Measurements from ENCODE around the gene APOBEC4.
"Not testable (repeated sequence)": the region's sequence is repeated elsewhere in the genome, so short reads cannot be mapped to it uniquely, and the experiment has no call there.

APOBEC4 gene

GRCh38 chr1:183633676-183634343 lies 19.3 kb downstream of the APOBEC4 start:
- DNase-seq = no peak

- DNase-seq = no peak
These were observed 20.2 kb downstream of the APOBEC4 start for GRCh38 chr1:183632964-183633363.

- DNase-seq = no peak
These were observed 21.0 kb downstream of the APOBEC4 start for GRCh38 chr1:183632114-183632513.

GRCh38 chr1:183630748-183631147 lies 22.4 kb downstream of the APOBEC4 start:
- no peak for DNase-seq

GRCh38 chr1:183628537-183628936 lies 24.6 kb downstream of the APOBEC4 start:
- DNase-seq = no peak

- not testable (repeated sequence) for DNase-seq
These were observed 26.9 kb downstream of the APOBEC4 start for GRCh38 chr1:183626236-183626635.

- peak; percentile 25 to 29 for DNase-seq
These were observed 30.0 kb downstream of the APOBEC4 start for GRCh38 chr1:183622884-183623785.

- no peak for DNase-seq
These were observed 31.1 kb downstream of the APOBEC4 start for GRCh38 chr1:183622013-183622412.

GRCh38 chr1:183620311-183620710 lies 32.8 kb downstream of the APOBEC4 start:
- DNase-seq = no peak

GRCh38 chr1:183619781-183620180 lies 33.3 kb downstream of the APOBEC4 start:
- DNase-seq = no peak

GRCh38 chr1:183618202-183618601 lies 34.9 kb downstream of the APOBEC4 start:
- not testable (repeated sequence) for DNase-seq

- not testable (repeated sequence) for DNase-seq
These were observed 40.1 kb downstream of the APOBEC4 start for GRCh38 chr1:183612975-183613374.

GRCh38 chr1:183612407-183612806 lies 40.7 kb downstream of the APOBEC4 start:
- no peak for DNase-seq

GRCh38 chr1:183611021-183611420 lies 42.1 kb downstream of the APOBEC4 start:
- no peak for DNase-seq

GRCh38 chr1:183609759-183610452 lies 43.2 kb downstream of the APOBEC4 start:
- DNase-seq = no peak

GRCh38 chr1:183609313-183609712 lies 43.8 kb downstream of the APOBEC4 start:
- DNase-seq = no peak

GRCh38 chr1:183607322-183607980 lies 45.7 kb downstream of the APOBEC4 start:
- no peak for DNase-seq

GRCh38 chr1:183605904-183606303 lies 47.2 kb downstream of the APOBEC4 start:
- DNase-seq = no peak

GRCh38 chr1:183604815-183605214 lies 48.3 kb downstream of the APOBEC4 start:
- no peak for DNase-seq

- no peak for DNase-seq
These were observed 48.9 kb downstream of the APOBEC4 start for GRCh38 chr1:183604038-183604808.

GRCh38 chr1:183602510-183602909 lies 50.6 kb downstream of the APOBEC4 start:
- DNase-seq = no peak

- no peak for DNase-seq
These were observed 52.5 kb downstream of the APOBEC4 start for GRCh38 chr1:183600634-183601033.

Measured in activated CD4-positive, alpha-beta T cell treated with anti-CD3 and anti-CD28 coated beads, Interleukin-2, amount 50 U/mL, for 4 hours (primary cell).